HepG2 (cell line): ENCODE results near the gene ACSL1. TPM values are rescaled to one million over a fixed set of nuclear protein-coding genes. Genes with fewer than 3 reads are reported as not detected.

ENCODE experiments used
- ARNT ChIP-seq: fragments of 450-650 bp; IDR thresholded peaks from 2 replicates; pipeline ENCODE4 v1.6.1; 2017
- CREB1 ChIP-seq, 2 experiments: fragments of 450-650 bp in 1 of 2; IDR thresholded peaks; 2 replicates each; pipeline ENCODE4 v1.6.1; 2016 to 2017; ENCODE audit warnings: control low read depth in 1 of 2, mild to moderate bottlenecking in 1 of 2, missing compliant biosample characterization in 1 of 2, missing genetic modification characterization in 1 of 2
- ESRRA ChIP-seq: sonication (generic); formaldehyde crosslinking; IDR thresholded peaks from 2 replicates; pipeline ENCODE4 v1.5.1; 2020; ENCODE audit warnings: mild to moderate bottlenecking, low read depth, missing genetic modification reagents
- SMAD3 ChIP-seq: sonication (generic); formaldehyde crosslinking; IDR thresholded peaks from 2 replicates; pipeline ENCODE4 v1.4.0; 2020; ENCODE audit warnings: missing genetic modification reagents
- SOX5 ChIP-seq: IDR thresholded peaks from 2 replicates; pipeline ENCODE4 v1.6.1; 2016; ENCODE audit warnings: borderline replicate concordance
- SRY ChIP-seq: sonication (generic); formaldehyde crosslinking; IDR thresholded peaks from 2 replicates; pipeline ENCODE4 v1.8.0; 2022; ENCODE audit warnings: mild to moderate bottlenecking, missing genetic modification reagents
- YEATS4 ChIP-seq: sonication (generic); formaldehyde crosslinking; IDR thresholded peaks from 2 replicates; pipeline ENCODE4 v1.4.0; 2020; ENCODE audit warnings: missing genetic modification reagents, borderline replicate concordance
- ZC3H4 ChIP-seq: sonication (generic); formaldehyde crosslinking; IDR thresholded peaks from 2 replicates; pipeline ENCODE4 v1.4.0; 2020; ENCODE audit warnings: missing genetic modification reagents, borderline replicate concordance
- ZKSCAN8 ChIP-seq: IDR thresholded peaks from 2 replicates; pipeline ENCODE4 v1.6.1; 2016; ENCODE audit warnings: borderline replicate concordance, missing genetic modification reagents, missing compliant biosample characterization
- ZNF160 ChIP-seq: sonication (generic); formaldehyde crosslinking; IDR thresholded peaks from 2 replicates; pipeline ENCODE4 v1.8.0; 2022; ENCODE audit warnings: mild to moderate bottlenecking, inconsistent platforms, missing genetic modification reagents
- polyA plus RNA-seq, 8 experiments: library from polyadenylated mRNA; depleted of rRNA in 3 of 8; stranded (reverse) in 7 of 8; unstranded in 1 of 8; fragments of >200 nt; fragmentation: Illumina TruSeq in 4 of 8; extraction: Trizol in 4 of 8; gene quantifications; 2 replicates each; pipeline versions ENCODE4 v1.2.1 to v1.2.3, GENCODE V29; 2011 to 2016; ENCODE audit warnings: low read depth in 4 of 8, missing spikeins in 1 of 8, mixed read lengths in 1 of 8; ENCODE audit not compliant: insufficient read depth in 1 of 8
- total RNA-seq, 5 experiments: library from RNA; depleted of rRNA; stranded (reverse); fragments of >200 nt; fragmentation: Illumina TruSeq; extraction: Trizol; gene quantifications; 2 replicates each; pipeline ENCODE4 v1.2.3, GENCODE V29; 2016; ENCODE audit warnings: low read depth in 1 of 5
- TF ChIP-seq, protein P1 (sequence below): IDR thresholded peaks from 2 replicates; pipeline ENCODE4 v1.4.0; 2020; ENCODE audit warnings: mild to moderate bottlenecking, missing genetic modification reagents
- TF ChIP-seq, protein P2 (sequence below): sonication (generic); formaldehyde crosslinking; IDR thresholded peaks from 2 replicates; pipeline ENCODE4 v1.8.0; 2023; ENCODE audit warnings: mild to moderate bottlenecking, missing genetic modification reagents
- TF ChIP-seq, protein P3 (sequence below), 2 experiments: sonication (generic) in 1 of 2; formaldehyde crosslinking in 1 of 2; IDR thresholded peaks; 2 replicates each; pipeline versions ENCODE4 v1.5.1 to v1.6.1; 2011 to 2020; ENCODE audit warnings: borderline replicate concordance in 1 of 2, low read depth in 1 of 2, low read length in 1 of 2, mild to moderate bottlenecking in 1 of 2, missing genetic modification reagents in 1 of 2, moderate library complexity in 1 of 2
- TF ChIP-seq, protein P4 (sequence below), 2 experiments: fragments of 450-650 bp in 1 of 2; sonication (generic) in 1 of 2; formaldehyde crosslinking; IDR thresholded peaks; 2 replicates each; pipeline versions ENCODE4 v1.5.0 to v1.8.0; 2020 to 2022; ENCODE audit warnings: mild to moderate bottlenecking in 1 of 2, missing genetic modification reagents in 1 of 2
- TF ChIP-seq, protein P5 (sequence below): sonication (generic); formaldehyde crosslinking; IDR thresholded peaks from 2 replicates; pipeline ENCODE4 v1.4.0; 2020; ENCODE audit warnings: missing genetic modification reagents

Gene ACSL1
- total and polyA plus RNA-seq, 2 of the 13 experiments (the other 11 are each of a cell fraction or from before 2014, with no cell fraction given) = 10.0 to 29.8 TPM

- TF ChIP-seq, protein P1, sequence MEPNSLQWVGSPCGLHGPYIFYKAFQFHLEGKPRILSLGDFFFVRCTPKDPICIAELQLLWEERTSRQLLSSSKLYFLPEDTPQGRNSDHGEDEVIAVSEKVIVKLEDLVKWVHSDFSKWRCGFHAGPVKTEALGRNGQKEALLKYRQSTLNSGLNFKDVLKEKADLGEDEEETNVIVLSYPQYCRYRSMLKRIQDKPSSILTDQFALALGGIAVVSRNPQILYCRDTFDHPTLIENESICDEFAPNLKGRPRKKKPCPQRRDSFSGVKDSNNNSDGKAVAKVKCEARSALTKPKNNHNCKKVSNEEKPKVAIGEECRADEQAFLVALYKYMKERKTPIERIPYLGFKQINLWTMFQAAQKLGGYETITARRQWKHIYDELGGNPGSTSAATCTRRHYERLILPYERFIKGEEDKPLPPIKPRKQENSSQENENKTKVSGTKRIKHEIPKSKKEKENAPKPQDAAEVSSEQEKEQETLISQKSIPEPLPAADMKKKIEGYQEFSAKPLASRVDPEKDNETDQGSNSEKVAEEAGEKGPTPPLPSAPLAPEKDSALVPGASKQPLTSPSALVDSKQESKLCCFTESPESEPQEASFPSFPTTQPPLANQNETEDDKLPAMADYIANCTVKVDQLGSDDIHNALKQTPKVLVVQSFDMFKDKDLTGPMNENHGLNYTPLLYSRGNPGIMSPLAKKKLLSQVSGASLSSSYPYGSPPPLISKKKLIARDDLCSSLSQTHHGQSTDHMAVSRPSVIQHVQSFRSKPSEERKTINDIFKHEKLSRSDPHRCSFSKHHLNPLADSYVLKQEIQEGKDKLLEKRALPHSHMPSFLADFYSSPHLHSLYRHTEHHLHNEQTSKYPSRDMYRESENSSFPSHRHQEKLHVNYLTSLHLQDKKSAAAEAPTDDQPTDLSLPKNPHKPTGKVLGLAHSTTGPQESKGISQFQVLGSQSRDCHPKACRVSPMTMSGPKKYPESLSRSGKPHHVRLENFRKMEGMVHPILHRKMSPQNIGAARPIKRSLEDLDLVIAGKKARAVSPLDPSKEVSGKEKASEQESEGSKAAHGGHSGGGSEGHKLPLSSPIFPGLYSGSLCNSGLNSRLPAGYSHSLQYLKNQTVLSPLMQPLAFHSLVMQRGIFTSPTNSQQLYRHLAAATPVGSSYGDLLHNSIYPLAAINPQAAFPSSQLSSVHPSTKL (CRISPR knock-in tag) = peak; percentile 92
- TF ChIP-seq, protein P2, sequence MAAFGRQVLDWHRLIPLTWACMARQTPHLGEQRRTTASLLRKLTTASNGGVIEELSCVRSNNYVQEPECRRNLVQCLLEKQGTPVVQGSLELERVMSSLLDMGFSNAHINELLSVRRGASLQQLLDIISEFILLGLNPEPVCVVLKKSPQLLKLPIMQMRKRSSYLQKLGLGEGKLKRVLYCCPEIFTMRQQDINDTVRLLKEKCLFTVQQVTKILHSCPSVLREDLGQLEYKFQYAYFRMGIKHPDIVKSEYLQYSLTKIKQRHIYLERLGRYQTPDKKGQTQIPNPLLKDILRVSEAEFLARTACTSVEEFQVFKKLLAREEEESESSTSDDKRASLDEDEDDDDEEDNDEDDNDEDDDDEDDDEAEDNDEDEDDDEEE (CRISPR knock-in tag) = no peak
- TF ChIP-seq, protein P3, sequence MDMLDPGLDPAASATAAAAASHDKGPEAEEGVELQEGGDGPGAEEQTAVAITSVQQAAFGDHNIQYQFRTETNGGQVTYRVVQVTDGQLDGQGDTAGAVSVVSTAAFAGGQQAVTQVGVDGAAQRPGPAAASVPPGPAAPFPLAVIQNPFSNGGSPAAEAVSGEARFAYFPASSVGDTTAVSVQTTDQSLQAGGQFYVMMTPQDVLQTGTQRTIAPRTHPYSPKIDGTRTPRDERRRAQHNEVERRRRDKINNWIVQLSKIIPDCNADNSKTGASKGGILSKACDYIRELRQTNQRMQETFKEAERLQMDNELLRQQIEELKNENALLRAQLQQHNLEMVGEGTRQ (IDR thresholded peaks at IDR 0.05; ENCODE audit: low read depth, low read length) = peak; percentile 42
- TF ChIP-seq, protein P3 (CRISPR knock-in tag; IDR thresholded peaks at IDR 0.05; ENCODE audit: borderline replicate concordance) = no peak; the same call in 1 of the 2 replicates
- TF ChIP-seq, protein P4, sequence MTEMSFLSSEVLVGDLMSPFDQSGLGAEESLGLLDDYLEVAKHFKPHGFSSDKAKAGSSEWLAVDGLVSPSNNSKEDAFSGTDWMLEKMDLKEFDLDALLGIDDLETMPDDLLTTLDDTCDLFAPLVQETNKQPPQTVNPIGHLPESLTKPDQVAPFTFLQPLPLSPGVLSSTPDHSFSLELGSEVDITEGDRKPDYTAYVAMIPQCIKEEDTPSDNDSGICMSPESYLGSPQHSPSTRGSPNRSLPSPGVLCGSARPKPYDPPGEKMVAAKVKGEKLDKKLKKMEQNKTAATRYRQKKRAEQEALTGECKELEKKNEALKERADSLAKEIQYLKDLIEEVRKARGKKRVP (CRISPR knock-in tag; IDR thresholded peaks at IDR 0.05) = peak in 1 of 2 experiments; percentile 94; a peak in 2 of 4 replicates
- TF ChIP-seq CREB1 (IDR thresholded peaks at IDR 0.05) (0 out of 2 replicates have a peak, but pooled peaks have one; percentile 2), CREB1 (CRISPR knock-in tag; IDR thresholded peaks at IDR 0.05) (peak; percentile 58), SMAD3 (CRISPR knock-in tag) (peak; percentile 76; the same call in 1 of the 2 replicates), ESRRA (CRISPR knock-in tag) (peak; percentile 66), SOX5 (CRISPR knock-in tag) (peak; percentile 86), ARNT (no peak), SRY (CRISPR knock-in tag) (no peak), ZC3H4 (CRISPR knock-in tag) (no peak), ZNF160 (CRISPR knock-in tag) (no peak), YEATS4 (CRISPR knock-in tag) (peak; percentile 47; the same call in 1 of the 2 replicates), ZKSCAN8 (CRISPR knock-in tag) (peak; percentile 15; the same call in 1 of the 2 replicates)
- TF ChIP-seq, protein P5, sequence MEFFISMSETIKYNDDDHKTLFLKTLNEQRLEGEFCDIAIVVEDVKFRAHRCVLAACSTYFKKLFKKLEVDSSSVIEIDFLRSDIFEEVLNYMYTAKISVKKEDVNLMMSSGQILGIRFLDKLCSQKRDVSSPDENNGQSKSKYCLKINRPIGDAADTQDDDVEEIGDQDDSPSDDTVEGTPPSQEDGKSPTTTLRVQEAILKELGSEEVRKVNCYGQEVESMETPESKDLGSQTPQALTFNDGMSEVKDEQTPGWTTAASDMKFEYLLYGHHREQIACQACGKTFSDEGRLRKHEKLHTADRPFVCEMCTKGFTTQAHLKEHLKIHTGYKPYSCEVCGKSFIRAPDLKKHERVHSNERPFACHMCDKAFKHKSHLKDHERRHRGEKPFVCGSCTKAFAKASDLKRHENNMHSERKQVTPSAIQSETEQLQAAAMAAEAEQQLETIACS (CRISPR knock-in tag) = no peak
Observed at GRCh38 chr4:184807797-184808712, 17.7 kb downstream of the ACSL1 start (continued).
